ENCODE data around the gene TBX1. TPM values are rescaled to one million over a fixed set of nuclear protein-coding genes. Genes with fewer than 3 reads are reported as not detected.

The TBX1 gene
- total and polyA plus RNA-seq, 2 of the 13 experiments (the other 11 are each of a cell fraction or from before 2014, with no cell fraction given): not detected

DNA sequence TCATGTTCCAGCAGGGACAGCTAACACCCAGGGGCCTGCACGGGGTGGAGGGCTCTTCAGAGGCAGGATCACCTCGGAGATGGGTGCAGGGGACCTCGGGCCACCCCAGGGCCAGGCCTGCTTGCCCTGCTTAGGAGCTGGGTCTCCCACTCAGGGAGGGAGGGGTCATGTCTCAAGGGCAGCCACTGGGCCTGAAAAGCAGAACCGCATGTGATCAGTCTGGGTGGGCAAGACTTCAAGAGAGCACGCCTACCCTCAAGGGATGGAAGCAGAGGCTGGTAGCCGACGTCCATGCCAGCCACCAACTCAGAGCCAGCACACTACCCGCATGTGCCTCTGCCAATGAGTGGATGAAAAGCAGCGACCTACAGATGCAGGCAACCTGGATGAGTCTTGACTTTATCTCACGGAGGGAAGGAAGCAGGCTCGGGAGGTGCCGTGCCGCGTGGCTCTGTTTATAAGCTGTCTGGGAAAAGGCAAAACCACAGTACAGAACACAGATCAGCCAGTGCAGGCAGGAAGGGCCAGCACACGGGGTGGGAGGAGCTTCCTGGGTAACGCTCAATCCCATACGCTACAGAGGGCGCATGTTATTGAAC, 16.0 kb downstream of the TBX1 start:
- Histone ChIP-seq H3K4me1 (ENCODE audit: insufficient read depth, low read length) (0 out of 2 replicates have a peak, but pooled peaks cover 5% of the 10 kb centered on the region), H3K4me3 (replicated peaks in 1 of 3; ENCODE audit: insufficient read depth in 1 of 3, low read depth in 2 of 3, low read length in 3 of 3) (peak overlapping the region in 1 of 3 experiments; percentile 7; a peak in 1 of 6 replicates), H3K9ac (ENCODE audit: insufficient read depth, low read depth, low read length) (no peak overlapping the region), H3K27me3 (ENCODE audit: control insufficient read depth in 1 of 2, insufficient read depth in 2 of 2, low read length in 2 of 2) (peaks cover 5 to 62% of the 10 kb centered on the region in 2 experiments; a peak in 4 of 5 replicates), H3K27ac (ENCODE audit: extremely low read length, insufficient read depth, low read length) (no peak overlapping the region), H3K36me3 (replicated peaks in 1 of 2; ENCODE audit: control insufficient read depth in 1 of 2, insufficient read depth in 2 of 2, low read length in 2 of 2) (no peaks in the 10 kb centered on the region), H3K9me3 (ENCODE audit: low read length) (no peaks in the 10 kb centered on the region), H3K4me2 (ENCODE audit: low read depth, low read length) (peak overlapping the region; percentile 49; the same call in 1 of the 2 replicates), H2AFZ (ENCODE audit: low read length) (peak overlapping the region; percentile 54), H3K79me2 (ENCODE audit: insufficient read depth, low read length) (no peaks in the 10 kb centered on the region), H4K20me1 (ENCODE audit: insufficient read depth, low read length) (no peaks in the 10 kb centered on the region)
- intact Hi-C loops (cut with micrococcal nuclease; ENCODE audit: unreplicated experiment) (no loop called here), in situ Hi-C loops (cut with HindIII; ENCODE audit: extremely low pct_ligation_motif_present, low pct_unique_long_range_greater_than_20kb) (no loop called here)
- BruUV-seq (replicated peaks): no TSS peak
- 16% methylated on average over 13 of the region's 18 CpGs for WGBS (ENCODE audit: low lambda C conversion rate)
- ATAC-seq (peak; percentile 33; the same call in 2 of the 3 replicates), DNase-seq (ENCODE audit: low spot score) (no peak), FAIRE-seq (no peak)
- CTCF ChIA-PET (ENCODE audit: low intra/inter-chr PET ratio, low total read pairs): no interaction called here
- POLR2A ChIA-PET: interaction anchor here (0.9 kb wide), 1 partner anchor 14 kb away, joined by 3 read pairs; no protein-coding TSS in a partner anchor
- no peak for TF ChIP-seq ZZZ3 (CRISPR knock-in tag; IDR thresholded peaks at IDR 0.05; ENCODE audit: borderline replicate concordance)
- TF ChIP-seq, protein P1, sequence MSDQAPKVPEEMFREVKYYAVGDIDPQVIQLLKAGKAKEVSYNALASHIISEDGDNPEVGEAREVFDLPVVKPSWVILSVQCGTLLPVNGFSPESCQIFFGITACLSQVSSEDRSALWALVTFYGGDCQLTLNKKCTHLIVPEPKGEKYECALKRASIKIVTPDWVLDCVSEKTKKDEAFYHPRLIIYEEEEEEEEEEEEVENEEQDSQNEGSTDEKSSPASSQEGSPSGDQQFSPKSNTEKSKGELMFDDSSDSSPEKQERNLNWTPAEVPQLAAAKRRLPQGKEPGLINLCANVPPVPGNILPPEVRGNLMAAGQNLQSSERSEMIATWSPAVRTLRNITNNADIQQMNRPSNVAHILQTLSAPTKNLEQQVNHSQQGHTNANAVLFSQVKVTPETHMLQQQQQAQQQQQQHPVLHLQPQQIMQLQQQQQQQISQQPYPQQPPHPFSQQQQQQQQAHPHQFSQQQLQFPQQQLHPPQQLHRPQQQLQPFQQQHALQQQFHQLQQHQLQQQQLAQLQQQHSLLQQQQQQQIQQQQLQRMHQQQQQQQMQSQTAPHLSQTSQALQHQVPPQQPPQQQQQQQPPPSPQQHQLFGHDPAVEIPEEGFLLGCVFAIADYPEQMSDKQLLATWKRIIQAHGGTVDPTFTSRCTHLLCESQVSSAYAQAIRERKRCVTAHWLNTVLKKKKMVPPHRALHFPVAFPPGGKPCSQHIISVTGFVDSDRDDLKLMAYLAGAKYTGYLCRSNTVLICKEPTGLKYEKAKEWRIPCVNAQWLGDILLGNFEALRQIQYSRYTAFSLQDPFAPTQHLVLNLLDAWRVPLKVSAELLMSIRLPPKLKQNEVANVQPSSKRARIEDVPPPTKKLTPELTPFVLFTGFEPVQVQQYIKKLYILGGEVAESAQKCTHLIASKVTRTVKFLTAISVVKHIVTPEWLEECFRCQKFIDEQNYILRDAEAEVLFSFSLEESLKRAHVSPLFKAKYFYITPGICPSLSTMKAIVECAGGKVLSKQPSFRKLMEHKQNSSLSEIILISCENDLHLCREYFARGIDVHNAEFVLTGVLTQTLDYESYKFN (CRISPR knock-in tag; conservative IDR thresholded peaks at IDR 0.05): no peak
- no peak for TF ChIP-seq ZNF382 (CRISPR knock-in tag; IDR thresholded peaks at IDR 0.05; ENCODE audit: borderline replicate concordance)
- TF ChIP-seq, protein P2, sequence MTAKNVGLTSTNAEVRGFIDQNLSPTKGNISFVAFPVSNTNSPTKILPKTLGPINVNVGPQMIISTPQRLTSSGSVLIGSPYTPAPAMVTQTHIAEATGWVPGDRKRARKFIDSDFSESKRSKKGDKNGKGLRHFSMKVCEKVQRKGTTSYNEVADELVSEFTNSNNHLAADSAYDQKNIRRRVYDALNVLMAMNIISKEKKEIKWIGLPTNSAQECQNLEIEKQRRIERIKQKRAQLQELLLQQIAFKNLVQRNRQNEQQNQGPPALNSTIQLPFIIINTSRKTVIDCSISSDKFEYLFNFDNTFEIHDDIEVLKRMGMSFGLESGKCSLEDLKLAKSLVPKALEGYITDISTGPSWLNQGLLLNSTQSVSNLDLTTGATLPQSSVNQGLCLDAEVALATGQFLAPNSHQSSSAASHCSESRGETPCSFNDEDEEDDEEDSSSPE (CRISPR knock-in tag; IDR thresholded peaks at IDR 0.05): no peak
- TF ChIP-seq, protein P3, sequence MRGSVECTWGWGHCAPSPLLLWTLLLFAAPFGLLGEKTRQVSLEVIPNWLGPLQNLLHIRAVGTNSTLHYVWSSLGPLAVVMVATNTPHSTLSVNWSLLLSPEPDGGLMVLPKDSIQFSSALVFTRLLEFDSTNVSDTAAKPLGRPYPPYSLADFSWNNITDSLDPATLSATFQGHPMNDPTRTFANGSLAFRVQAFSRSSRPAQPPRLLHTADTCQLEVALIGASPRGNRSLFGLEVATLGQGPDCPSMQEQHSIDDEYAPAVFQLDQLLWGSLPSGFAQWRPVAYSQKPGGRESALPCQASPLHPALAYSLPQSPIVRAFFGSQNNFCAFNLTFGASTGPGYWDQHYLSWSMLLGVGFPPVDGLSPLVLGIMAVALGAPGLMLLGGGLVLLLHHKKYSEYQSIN (CRISPR knock-in tag; IDR thresholded peaks at IDR 0.05; ENCODE audit: borderline replicate concordance): no peak
- TF ChIP-seq ZNF547 (CRISPR knock-in tag; IDR thresholded peaks at IDR 0.05): no peak
- TF ChIP-seq ZNF577 (CRISPR knock-in tag; IDR thresholded peaks at IDR 0.05; ENCODE audit: borderline replicate concordance, low read depth): no peak
- no peak for TF ChIP-seq ARNT2 (CRISPR knock-in tag; IDR thresholded peaks at IDR 0.05; ENCODE audit: low read depth)
- TF ChIP-seq HOXA3 (CRISPR knock-in tag; IDR thresholded peaks at IDR 0.05): no peak
- TF ChIP-seq, protein P4, sequence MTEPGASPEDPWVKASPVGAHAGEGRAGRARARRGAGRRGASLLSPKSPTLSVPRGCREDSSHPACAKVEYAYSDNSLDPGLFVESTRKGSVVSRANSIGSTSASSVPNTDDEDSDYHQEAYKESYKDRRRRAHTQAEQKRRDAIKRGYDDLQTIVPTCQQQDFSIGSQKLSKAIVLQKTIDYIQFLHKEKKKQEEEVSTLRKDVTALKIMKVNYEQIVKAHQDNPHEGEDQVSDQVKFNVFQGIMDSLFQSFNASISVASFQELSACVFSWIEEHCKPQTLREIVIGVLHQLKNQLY (CRISPR knock-in tag; IDR thresholded peaks at IDR 0.05): no peak
- TF ChIP-seq IKZF4 (CRISPR knock-in tag; IDR thresholded peaks at IDR 0.05; ENCODE audit: borderline replicate concordance, low read depth, not compliant biosample characterization): no peak
- no peak for TF ChIP-seq ZNF30 (CRISPR knock-in tag; IDR thresholded peaks at IDR 0.05)
- TF ChIP-seq ZNF224 (CRISPR knock-in tag; IDR thresholded peaks at IDR 0.05): no peak
- TF ChIP-seq ZNF446 (CRISPR knock-in tag; IDR thresholded peaks at IDR 0.05): no peak
- no peak for TF ChIP-seq YEATS4 (CRISPR knock-in tag; IDR thresholded peaks at IDR 0.05; ENCODE audit: borderline replicate concordance)
- no peak for TF ChIP-seq ZNF441 (CRISPR knock-in tag; IDR thresholded peaks at IDR 0.05; ENCODE audit: borderline replicate concordance)
